ENCODE data around the gene DIAPH2. TPM values are rescaled to one million over a fixed set of nuclear protein-coding genes. Genes with fewer than 3 reads are reported as not detected.

The DIAPH2 gene
- total and polyA plus RNA-seq, 2 experiments from 2014 or later = 16.2 to 56.6 TPM

DNA sequence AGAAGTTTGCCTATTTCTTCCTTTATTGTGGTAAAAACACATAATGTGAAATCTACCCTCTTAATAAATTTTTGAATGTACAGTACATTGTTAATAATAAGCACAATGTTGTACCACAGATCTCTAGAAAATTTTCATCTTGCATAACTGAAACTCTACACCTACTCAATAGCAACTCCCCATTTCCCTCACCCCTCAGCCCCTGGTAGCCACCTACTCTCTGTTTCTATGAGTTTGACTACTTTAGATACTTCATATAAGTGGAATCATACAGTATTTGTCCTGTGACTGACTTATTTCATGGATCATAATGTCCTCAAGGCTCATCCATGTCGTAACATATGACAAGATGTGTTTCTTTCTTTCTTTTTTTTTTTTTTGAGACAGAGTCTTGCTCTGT is 645.5 kb downstream of the DIAPH2 start:
- TF ChIP-seq CREB1 (CRISPR knock-in tag; IDR thresholded peaks at IDR 0.05; ENCODE audit: low read depth) = no peak
- peaks cover 7% of the 10 kb centered on the region; the same call in 2 of the 3 replicates for H3K4me1 Mint-ChIP-seq
- Histone ChIP-seq H2AFZ (no peak overlapping the region), H4K20me1 (replicated peaks; ENCODE audit: insufficient read depth) (0 out of 2 replicates have a peak, but pooled peaks cover 5% of the 10 kb centered on the region), H3K79me2 (replicated peaks; ENCODE audit: insufficient read depth) (peaks cover 95% of the 10 kb centered on the region), H3K27ac (ENCODE audit: low read depth) (no peak overlapping the region), H3K36me3 (ENCODE audit: insufficient read depth) (no peaks in the 10 kb centered on the region), H3K4me1 (ENCODE audit: insufficient read depth) (peaks cover under 1% of the 10 kb centered on the region; the same call in 1 of the 2 replicates), H3F3A (replicated peaks; ENCODE audit: low read depth) (no peaks in the 10 kb centered on the region), H3K27me3 (ENCODE audit: insufficient read depth) (no peaks in the 10 kb centered on the region), H3K4me3 (no peak overlapping the region), H3K4me2 (no peak overlapping the region), H3K9me2 (ENCODE audit: insufficient read depth) (no peaks in the 10 kb centered on the region)
- ATAC-seq (no peak), DNase-seq (ENCODE audit: low spot score) (no peak)
- no peak overlapping the region for H3K4me3 Mint-ChIP-seq
- peaks cover 2% of the 10 kb centered on the region for H3K27me3 Mint-ChIP-seq (ENCODE audit: insufficient read depth, low read depth, poor library complexity)
- H3K9me3 Mint-ChIP-seq = no peaks in the 10 kb centered on the region
- peaks cover 15% of the 10 kb centered on the region; the same call in 2 of the 3 replicates for H3K36me3 Mint-ChIP-seq (ENCODE audit: low read depth)
- no peak overlapping the region for H3K27ac Mint-ChIP-seq

DNA sequence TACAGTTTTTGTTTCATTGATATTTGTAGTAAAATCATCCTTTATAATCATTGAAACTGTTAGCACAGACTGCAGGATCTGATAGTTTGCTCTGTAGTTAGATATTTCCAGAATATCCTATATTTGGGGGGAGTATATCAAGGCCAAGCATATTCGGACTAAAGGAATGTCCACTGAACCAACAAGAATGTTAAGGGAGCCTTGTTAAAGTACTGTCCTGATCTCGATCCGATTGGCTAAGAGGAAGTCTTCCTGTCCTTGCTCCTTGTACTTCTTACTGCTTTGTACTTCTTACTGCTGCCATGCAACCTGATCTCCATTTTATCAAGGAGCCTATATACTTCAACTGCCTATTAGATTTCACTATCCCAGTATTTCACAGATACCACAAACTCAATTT is 648.3 kb downstream of the DIAPH2 start:
- peaks cover 16% of the 10 kb centered on the region; the same call in 2 of the 3 replicates for H3K36me3 Mint-ChIP-seq (ENCODE audit: low read depth)
- Histone ChIP-seq H3K4me1 (ENCODE audit: insufficient read depth) (peaks cover 5% of the 10 kb centered on the region; the same call in 1 of the 2 replicates), H3K4me3 (no peak overlapping the region), H3K36me3 (ENCODE audit: insufficient read depth) (no peaks in the 10 kb centered on the region), H3K27ac (ENCODE audit: low read depth) (no peak overlapping the region; the same call in 1 of the 2 replicates), H3K79me2 (replicated peaks; ENCODE audit: insufficient read depth) (peaks cover 95% of the 10 kb centered on the region), H3K9me2 (ENCODE audit: insufficient read depth) (no peaks in the 10 kb centered on the region), H4K20me1 (replicated peaks; ENCODE audit: insufficient read depth) (0 out of 2 replicates have a peak, but pooled peaks cover 5% of the 10 kb centered on the region), H3K4me2 (no peak overlapping the region), H3F3A (replicated peaks; ENCODE audit: low read depth) (no peaks in the 10 kb centered on the region), H3K27me3 (ENCODE audit: insufficient read depth) (no peaks in the 10 kb centered on the region), H2AFZ (no peak overlapping the region)
- peaks cover 2% of the 10 kb centered on the region for H3K27me3 Mint-ChIP-seq (ENCODE audit: insufficient read depth, low read depth, poor library complexity)
- H3K4me3 Mint-ChIP-seq = no peak overlapping the region
- TF ChIP-seq ZNF462 (CRISPR knock-in tag; IDR thresholded peaks at IDR 0.05) (no peak), EZH2phosphoT487 (IDR thresholded peaks at IDR 0.05; ENCODE audit: unreplicated experiment) (no peak), ZNF114 (CRISPR knock-in tag; IDR thresholded peaks at IDR 0.05) (no peak), ZNF331 (CRISPR knock-in tag; IDR thresholded peaks at IDR 0.05; ENCODE audit: low read depth) (no peak), EZH2 (IDR thresholded peaks at IDR 0.05; ENCODE audit: low read depth, unreplicated experiment) (no peak), CREB1 (CRISPR knock-in tag; IDR thresholded peaks at IDR 0.05; ENCODE audit: low read depth) (no peak)
- TF ChIP-seq, protein P1, sequence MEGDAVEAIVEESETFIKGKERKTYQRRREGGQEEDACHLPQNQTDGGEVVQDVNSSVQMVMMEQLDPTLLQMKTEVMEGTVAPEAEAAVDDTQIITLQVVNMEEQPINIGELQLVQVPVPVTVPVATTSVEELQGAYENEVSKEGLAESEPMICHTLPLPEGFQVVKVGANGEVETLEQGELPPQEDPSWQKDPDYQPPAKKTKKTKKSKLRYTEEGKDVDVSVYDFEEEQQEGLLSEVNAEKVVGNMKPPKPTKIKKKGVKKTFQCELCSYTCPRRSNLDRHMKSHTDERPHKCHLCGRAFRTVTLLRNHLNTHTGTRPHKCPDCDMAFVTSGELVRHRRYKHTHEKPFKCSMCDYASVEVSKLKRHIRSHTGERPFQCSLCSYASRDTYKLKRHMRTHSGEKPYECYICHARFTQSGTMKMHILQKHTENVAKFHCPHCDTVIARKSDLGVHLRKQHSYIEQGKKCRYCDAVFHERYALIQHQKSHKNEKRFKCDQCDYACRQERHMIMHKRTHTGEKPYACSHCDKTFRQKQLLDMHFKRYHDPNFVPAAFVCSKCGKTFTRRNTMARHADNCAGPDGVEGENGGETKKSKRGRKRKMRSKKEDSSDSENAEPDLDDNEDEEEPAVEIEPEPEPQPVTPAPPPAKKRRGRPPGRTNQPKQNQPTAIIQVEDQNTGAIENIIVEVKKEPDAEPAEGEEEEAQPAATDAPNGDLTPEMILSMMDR (conservative IDR thresholded peaks at IDR 0.05; ENCODE audit: low read depth in 2 of 2) = no peak
- DNase-seq (ENCODE audit: low spot score) (no peak), ATAC-seq (no peak)
- no peaks in the 10 kb centered on the region; the same call in 2 of the 3 replicates for H3K4me1 Mint-ChIP-seq
- H3K9me3 Mint-ChIP-seq = no peaks in the 10 kb centered on the region
- H3K27ac Mint-ChIP-seq = no peak overlapping the region

Data from GM23338 (cell line).